Prostate gland (tissue), 2 donors: ENCODE results near the gene TLE5.

Experiments used
- CTCF ChIP-seq, 4 experiments: fragments of 200-600 bp in 2 of 4; fragments of 450-650 bp in 2 of 4; sonication (generic) in 2 of 4; IDR thresholded peaks; 1 replicate in 3 of 4; 2 replicates in 1 of 4; pipeline ENCODE4 v1.5.1; 2016 to 2019; ENCODE audit warnings: antibody characterized with exemption in 4 of 4, mild to moderate bottlenecking in 2 of 4, moderate library complexity in 2 of 4
- POLR2A ChIP-seq: fragments of 450-650 bp; IDR thresholded peaks from one replicate; pipeline ENCODE4 v1.6.1; 2016; ENCODE audit warnings: antibody characterized with exemption, mild to moderate bottlenecking
- POLR2AphosphoS5 ChIP-seq: sonication (generic); formaldehyde crosslinking; IDR thresholded peaks from one replicate; pipeline ENCODE4 v1.6.1; 2017; ENCODE audit warnings: antibody characterized with exemption

- TF ChIP-seq CTCF (IDR thresholded peaks at IDR 0.05) (no peak), POLR2A (no peak), POLR2AphosphoS5 (no peak)
These were observed 17.3 kb upstream of the TLE5 start for GRCh38 chr19:3079578-3079977.
